ENCODE data around the gene LYZ. TPM values are rescaled to one million over a fixed set of nuclear protein-coding genes. Genes with fewer than 3 reads are reported as not detected.

LYZ gene
- total and polyA plus RNA-seq, 9 of the 15 experiments (the other 6 are each of a cell fraction or from before 2014, with no cell fraction given), result 27.2 to 96.3 (median 42.1) TPM

DNA sequence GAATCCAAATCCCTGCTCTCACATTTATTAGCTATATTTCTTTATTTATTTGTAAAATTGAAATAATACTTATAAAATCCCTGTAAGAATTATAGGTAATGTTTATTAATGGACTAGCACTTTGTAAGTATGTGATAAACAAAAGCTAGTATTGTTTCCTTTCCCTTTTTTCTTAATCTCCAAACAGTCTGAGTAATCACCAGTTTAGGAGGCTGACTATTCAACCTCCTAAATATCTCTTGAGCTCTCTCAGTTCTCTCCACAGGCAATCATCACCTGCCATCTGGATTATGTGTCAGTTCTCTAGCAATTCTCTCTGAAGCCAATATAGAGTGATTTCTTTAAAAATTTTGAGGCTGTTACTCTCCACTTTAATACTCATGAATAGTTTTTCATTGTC is 9.2 kb upstream of the LYZ start (continued):
- TF ChIP-seq, protein P1, sequence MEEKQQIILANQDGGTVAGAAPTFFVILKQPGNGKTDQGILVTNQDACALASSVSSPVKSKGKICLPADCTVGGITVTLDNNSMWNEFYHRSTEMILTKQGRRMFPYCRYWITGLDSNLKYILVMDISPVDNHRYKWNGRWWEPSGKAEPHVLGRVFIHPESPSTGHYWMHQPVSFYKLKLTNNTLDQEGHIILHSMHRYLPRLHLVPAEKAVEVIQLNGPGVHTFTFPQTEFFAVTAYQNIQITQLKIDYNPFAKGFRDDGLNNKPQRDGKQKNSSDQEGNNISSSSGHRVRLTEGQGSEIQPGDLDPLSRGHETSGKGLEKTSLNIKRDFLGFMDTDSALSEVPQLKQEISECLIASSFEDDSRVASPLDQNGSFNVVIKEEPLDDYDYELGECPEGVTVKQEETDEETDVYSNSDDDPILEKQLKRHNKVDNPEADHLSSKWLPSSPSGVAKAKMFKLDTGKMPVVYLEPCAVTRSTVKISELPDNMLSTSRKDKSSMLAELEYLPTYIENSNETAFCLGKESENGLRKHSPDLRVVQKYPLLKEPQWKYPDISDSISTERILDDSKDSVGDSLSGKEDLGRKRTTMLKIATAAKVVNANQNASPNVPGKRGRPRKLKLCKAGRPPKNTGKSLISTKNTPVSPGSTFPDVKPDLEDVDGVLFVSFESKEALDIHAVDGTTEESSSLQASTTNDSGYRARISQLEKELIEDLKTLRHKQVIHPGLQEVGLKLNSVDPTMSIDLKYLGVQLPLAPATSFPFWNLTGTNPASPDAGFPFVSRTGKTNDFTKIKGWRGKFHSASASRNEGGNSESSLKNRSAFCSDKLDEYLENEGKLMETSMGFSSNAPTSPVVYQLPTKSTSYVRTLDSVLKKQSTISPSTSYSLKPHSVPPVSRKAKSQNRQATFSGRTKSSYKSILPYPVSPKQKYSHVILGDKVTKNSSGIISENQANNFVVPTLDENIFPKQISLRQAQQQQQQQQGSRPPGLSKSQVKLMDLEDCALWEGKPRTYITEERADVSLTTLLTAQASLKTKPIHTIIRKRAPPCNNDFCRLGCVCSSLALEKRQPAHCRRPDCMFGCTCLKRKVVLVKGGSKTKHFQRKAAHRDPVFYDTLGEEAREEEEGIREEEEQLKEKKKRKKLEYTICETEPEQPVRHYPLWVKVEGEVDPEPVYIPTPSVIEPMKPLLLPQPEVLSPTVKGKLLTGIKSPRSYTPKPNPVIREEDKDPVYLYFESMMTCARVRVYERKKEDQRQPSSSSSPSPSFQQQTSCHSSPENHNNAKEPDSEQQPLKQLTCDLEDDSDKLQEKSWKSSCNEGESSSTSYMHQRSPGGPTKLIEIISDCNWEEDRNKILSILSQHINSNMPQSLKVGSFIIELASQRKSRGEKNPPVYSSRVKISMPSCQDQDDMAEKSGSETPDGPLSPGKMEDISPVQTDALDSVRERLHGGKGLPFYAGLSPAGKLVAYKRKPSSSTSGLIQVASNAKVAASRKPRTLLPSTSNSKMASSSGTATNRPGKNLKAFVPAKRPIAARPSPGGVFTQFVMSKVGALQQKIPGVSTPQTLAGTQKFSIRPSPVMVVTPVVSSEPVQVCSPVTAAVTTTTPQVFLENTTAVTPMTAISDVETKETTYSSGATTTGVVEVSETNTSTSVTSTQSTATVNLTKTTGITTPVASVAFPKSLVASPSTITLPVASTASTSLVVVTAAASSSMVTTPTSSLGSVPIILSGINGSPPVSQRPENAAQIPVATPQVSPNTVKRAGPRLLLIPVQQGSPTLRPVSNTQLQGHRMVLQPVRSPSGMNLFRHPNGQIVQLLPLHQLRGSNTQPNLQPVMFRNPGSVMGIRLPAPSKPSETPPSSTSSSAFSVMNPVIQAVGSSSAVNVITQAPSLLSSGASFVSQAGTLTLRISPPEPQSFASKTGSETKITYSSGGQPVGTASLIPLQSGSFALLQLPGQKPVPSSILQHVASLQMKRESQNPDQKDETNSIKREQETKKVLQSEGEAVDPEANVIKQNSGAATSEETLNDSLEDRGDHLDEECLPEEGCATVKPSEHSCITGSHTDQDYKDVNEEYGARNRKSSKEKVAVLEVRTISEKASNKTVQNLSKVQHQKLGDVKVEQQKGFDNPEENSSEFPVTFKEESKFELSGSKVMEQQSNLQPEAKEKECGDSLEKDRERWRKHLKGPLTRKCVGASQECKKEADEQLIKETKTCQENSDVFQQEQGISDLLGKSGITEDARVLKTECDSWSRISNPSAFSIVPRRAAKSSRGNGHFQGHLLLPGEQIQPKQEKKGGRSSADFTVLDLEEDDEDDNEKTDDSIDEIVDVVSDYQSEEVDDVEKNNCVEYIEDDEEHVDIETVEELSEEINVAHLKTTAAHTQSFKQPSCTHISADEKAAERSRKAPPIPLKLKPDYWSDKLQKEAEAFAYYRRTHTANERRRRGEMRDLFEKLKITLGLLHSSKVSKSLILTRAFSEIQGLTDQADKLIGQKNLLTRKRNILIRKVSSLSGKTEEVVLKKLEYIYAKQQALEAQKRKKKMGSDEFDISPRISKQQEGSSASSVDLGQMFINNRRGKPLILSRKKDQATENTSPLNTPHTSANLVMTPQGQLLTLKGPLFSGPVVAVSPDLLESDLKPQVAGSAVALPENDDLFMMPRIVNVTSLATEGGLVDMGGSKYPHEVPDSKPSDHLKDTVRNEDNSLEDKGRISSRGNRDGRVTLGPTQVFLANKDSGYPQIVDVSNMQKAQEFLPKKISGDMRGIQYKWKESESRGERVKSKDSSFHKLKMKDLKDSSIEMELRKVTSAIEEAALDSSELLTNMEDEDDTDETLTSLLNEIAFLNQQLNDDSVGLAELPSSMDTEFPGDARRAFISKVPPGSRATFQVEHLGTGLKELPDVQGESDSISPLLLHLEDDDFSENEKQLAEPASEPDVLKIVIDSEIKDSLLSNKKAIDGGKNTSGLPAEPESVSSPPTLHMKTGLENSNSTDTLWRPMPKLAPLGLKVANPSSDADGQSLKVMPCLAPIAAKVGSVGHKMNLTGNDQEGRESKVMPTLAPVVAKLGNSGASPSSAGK (IDR thresholded peaks at IDR 0.05), result no peak
